IMR-90 (cell line): Measurements from ENCODE around the gene XRCC4. TPM values are rescaled to one million over a fixed set of nuclear protein-coding genes. Genes with fewer than 3 reads are reported as not detected.

Source experiments
- ATAC-seq: fragments of 200-7000 bp; cut with Tn5 transposase; 2 replicates; pipeline ENCODE4 v1.9.1; 2020; ENCODE audit warnings: low read depth, mild to moderate bottlenecking, moderate library complexity
- BruUV-seq: library from RNA; stranded (reverse); fragments of 400-500 nt; replicated peaks from 2 replicates; lab custom pipeline; 2021; lab: Mats Ljungman, UMichigan
- CTCF ChIA-PET: fragments of 300-600 bp; formaldehyde crosslinking; extraction: SDS; loops from one replicate; lab custom pipeline; 2021; ENCODE audit warnings: antibody characterized with exemption; lab: Yijun Ruan, JAX
- POLR2A ChIA-PET: fragments of 300-600 bp; sonication (Branson Sonifier 250); formaldehyde crosslinking; loops from one replicate; lab custom pipeline; 2022; ENCODE audit warnings: antibody characterized with exemption; ENCODE audit not compliant: unreplicated experiment; lab: Charles Lee
- DNase-seq: peaks from one replicate; pipeline ENCODE4 v3.0.0; 2013
- H2AFZ ChIP-seq: replicated peaks from 2 replicates; pipeline ENCODE3; 2013; ENCODE audit warnings: low read length, mild to moderate bottlenecking; ENCODE audit not compliant: poor library complexity
- H2AK5ac ChIP-seq: 2 replicates; pipeline ENCODE4 v1.6.1; 2013; ENCODE audit warnings: low read depth, low read length, inconsistent platforms
- H2AK9ac ChIP-seq: replicated peaks from 2 replicates; pipeline ENCODE3; 2013; ENCODE audit warnings: mild to moderate bottlenecking, low read depth, low read length, moderate library complexity; ENCODE audit not compliant: poor library complexity
- H2BK120ac ChIP-seq: 2 replicates; pipeline ENCODE4 v1.6.1; 2013; ENCODE audit warnings: low read depth, low read length, inconsistent platforms
- H2BK15ac ChIP-seq: 3 replicates; pipeline ENCODE4 v1.6.1; 2013; ENCODE audit warnings: low read depth, low read length, inconsistent platforms
- H2BK20ac ChIP-seq: 2 replicates; pipeline ENCODE4 v1.6.1; 2013; ENCODE audit warnings: low read depth, mild to moderate bottlenecking, inconsistent platforms, low read length, moderate library complexity
- H2BK5ac ChIP-seq: 2 replicates; pipeline ENCODE4 v1.6.1; 2013; ENCODE audit warnings: mild to moderate bottlenecking, low read depth, low read length, inconsistent platforms; ENCODE audit not compliant: poor library complexity, severe bottlenecking
- H3K14ac ChIP-seq: replicated peaks from 2 replicates; pipeline ENCODE4 v1.6.1; 2013; ENCODE audit warnings: low read depth, low read length, inconsistent platforms
- H3K18ac ChIP-seq: 2 replicates; pipeline ENCODE4 v1.6.1; 2013; ENCODE audit warnings: low read depth, low read length, control low read depth
- H3K23ac ChIP-seq: 2 replicates; pipeline ENCODE4 v1.6.1; 2013; ENCODE audit warnings: low read depth, low read length, inconsistent platforms
- H3K27ac ChIP-seq: 2 replicates; pipeline ENCODE4 v1.5.1; 2013; ENCODE audit warnings: mild to moderate bottlenecking, control low read depth, low read length; ENCODE audit not compliant: insufficient read depth
- H3K27me3 ChIP-seq: 2 replicates; pipeline ENCODE4 v1.6.1; 2013; ENCODE audit warnings: low read length; ENCODE audit not compliant: control insufficient read depth, insufficient read depth
- H3K36me3 ChIP-seq: 2 replicates; pipeline ENCODE4 v1.6.1; 2013; ENCODE audit warnings: low read length, mixed read lengths; ENCODE audit not compliant: control insufficient read depth, insufficient read depth
- H3K4ac ChIP-seq: 2 replicates; pipeline ENCODE4 v1.6.1; 2013; ENCODE audit warnings: low read depth, low read length, inconsistent platforms
- H3K4me1 ChIP-seq: 2 replicates; pipeline ENCODE4 v1.6.1; 2013; ENCODE audit warnings: low read length, mixed read lengths; ENCODE audit not compliant: control insufficient read depth, insufficient read depth
- H3K4me2 ChIP-seq: 2 replicates; pipeline ENCODE4 v1.6.1; 2013; ENCODE audit warnings: low read depth, mild to moderate bottlenecking, control low read depth, low read length, moderate library complexity
- H3K4me3 ChIP-seq: 2 replicates; pipeline ENCODE4 v1.5.1; 2013; ENCODE audit warnings: low read depth, mild to moderate bottlenecking, control low read depth, low read length, moderate library complexity; ENCODE audit not compliant: insufficient read depth
- H3K56ac ChIP-seq: 2 replicates; pipeline ENCODE4 v1.6.1; 2013; ENCODE audit warnings: low read length, inconsistent platforms; ENCODE audit not compliant: insufficient read depth; ENCODE audit errors: extremely low read depth
- H3K79me1 ChIP-seq, 2 experiments: 2 replicates each; pipeline ENCODE4 v1.6.1; 2013; ENCODE audit warnings: low read length in 2 of 2, inconsistent platforms in 1 of 2, low read depth in 1 of 2
- H3K9ac ChIP-seq: 2 replicates; pipeline ENCODE4 v1.6.1; 2013; ENCODE audit warnings: low read depth, low read length, control low read depth
- H3K9me1 ChIP-seq: 2 replicates; pipeline ENCODE4 v1.6.1; 2013; ENCODE audit warnings: low read length, inconsistent platforms; ENCODE audit not compliant: insufficient read depth
- H3K9me3 ChIP-seq: 2 replicates; pipeline ENCODE4 v1.6.1; 2013; ENCODE audit warnings: low read length; ENCODE audit not compliant: control insufficient read depth, insufficient read depth
- H4K20me1 ChIP-seq: 2 replicates; pipeline ENCODE4 v1.6.1; 2013; ENCODE audit warnings: low read length, inconsistent platforms; ENCODE audit not compliant: insufficient read depth
- H4K5ac ChIP-seq: 2 replicates; pipeline ENCODE4 v1.6.1; 2013; ENCODE audit warnings: mild to moderate bottlenecking, low read depth, low read length, control low read depth
- H4K8ac ChIP-seq, 2 experiments: 2 replicates each; pipeline ENCODE4 v1.6.1; 2013; ENCODE audit warnings: low read depth in 2 of 2, low read length in 2 of 2, control low read depth in 1 of 2, inconsistent platforms in 1 of 2
- H4K91ac ChIP-seq: 2 replicates; pipeline ENCODE4 v1.6.1; 2013; ENCODE audit warnings: low read depth, low read length, inconsistent platforms; ENCODE audit not compliant: insufficient read depth
- BHLHE40 ChIP-seq: fragments of 150-350 bp; IDR thresholded peaks from 2 replicates; pipeline ENCODE4 v1.6.1; 2016; ENCODE audit warnings: mild to moderate bottlenecking, low read depth, low read length
- CEBPB ChIP-seq: IDR thresholded peaks from 2 replicates; pipeline ENCODE4 v1.6.1; 2012; ENCODE audit warnings: low read depth, low read length, improper control_type of control experiment
- CHD1 ChIP-seq: IDR thresholded peaks from 2 replicates; pipeline ENCODE4 v1.6.1; 2012; ENCODE audit warnings: low read depth, low read length, improper control_type of control experiment
- ELK1 ChIP-seq: fragments of 150-350 bp; IDR thresholded peaks from 2 replicates; pipeline ENCODE4 v1.6.1; 2016; ENCODE audit warnings: low read depth, mild to moderate bottlenecking, low read length, moderate library complexity, borderline replicate concordance
- FOS ChIP-seq: fragments of 150-350 bp; IDR thresholded peaks from 2 replicates; pipeline ENCODE4 v1.6.1; 2016; ENCODE audit warnings: low read depth, low read length
- MAFK ChIP-seq: IDR thresholded peaks from 2 replicates; pipeline ENCODE4 v1.6.1; 2012; ENCODE audit warnings: low read depth, low read length, improper control_type of control experiment
- MAZ ChIP-seq: IDR thresholded peaks from 2 replicates; pipeline ENCODE4 v1.6.1; 2012; ENCODE audit warnings: low read depth, mild to moderate bottlenecking, low read length, improper control_type of control experiment, moderate library complexity, borderline replicate concordance
- MXI1 ChIP-seq: IDR thresholded peaks from 2 replicates; pipeline ENCODE4 v1.6.1; 2012; ENCODE audit warnings: low read depth, mild to moderate bottlenecking, low read length, moderate library complexity, borderline replicate concordance
- NFE2L2 ChIP-seq: fragments of 150-350 bp; IDR thresholded peaks from 2 replicates; pipeline ENCODE4 v1.6.1; 2016; ENCODE audit warnings: low read depth, mild to moderate bottlenecking, low read length
- POLR2A ChIP-seq: IDR thresholded peaks from 2 replicates; pipeline ENCODE4 v1.6.1; 2012; ENCODE audit warnings: mild to moderate bottlenecking, low read depth, low read length
- RAD21 ChIP-seq: IDR thresholded peaks from 2 replicates; pipeline ENCODE4 v1.6.1; 2012; ENCODE audit warnings: low read length, improper control_type of control experiment
- RCOR1 ChIP-seq: IDR thresholded peaks from 2 replicates; pipeline ENCODE4 v1.6.1; 2012; ENCODE audit warnings: mild to moderate bottlenecking, low read length, improper control_type of control experiment; ENCODE audit not compliant: insufficient replicate concordance
- RFX5 ChIP-seq: IDR thresholded peaks from 2 replicates; pipeline ENCODE4 v1.8.0; 2012; ENCODE audit warnings: low read depth, mild to moderate bottlenecking, low read length, moderate library complexity
- SMC3 ChIP-seq: fragments of 150-350 bp; IDR thresholded peaks from 2 replicates; pipeline ENCODE4 v1.6.1; 2016; ENCODE audit warnings: low read depth, mild to moderate bottlenecking, antibody characterized with exemption, low read length, moderate library complexity
- USF2 ChIP-seq: fragments of 150-350 bp; IDR thresholded peaks from 2 replicates; pipeline ENCODE4 v1.6.1; 2017; ENCODE audit warnings: mild to moderate bottlenecking, antibody characterized with exemption, low read length, low read depth
- WGBS, 2 experiments: methylation state at CpG; one replicate each; pipeline versions ENCODE4 v1.1.5 to v1.1.7; 2013; ENCODE audit warnings: missing lambda C conversion rate in 2 of 2; ENCODE audit not compliant: insufficient read length in 1 of 2; ENCODE audit errors: extremely low coverage in 2 of 2; 5-methylcytosine and 5-hydroxymethylcytosine counted together
- dilution Hi-C: fragments of 300-500 bp; cut with HindIII; formaldehyde crosslinking; loops from one replicate; pipeline ENCODE4 v1.14.3; 2018; ENCODE audit warnings: low sequenced_read_pairs; ENCODE audit not compliant: unreplicated experiment
- in situ Hi-C: fragments of 300-500 bp; cut with MboI; formaldehyde crosslinking; loops from 3 replicates; pipeline ENCODE4 v1.14.3; 2019; ENCODE audit warnings: low sequenced_read_pairs, inconsistent platforms, mixed read lengths
- intact Hi-C: fragments of 100-400 bp; cut with micrococcal nuclease; formaldehyde crosslinking; loops from 2 replicates; pipeline ENCODE4 v1.10.0; 2022
- polyA plus RNA-seq, 3 experiments: library from polyadenylated mRNA; depleted of rRNA; stranded (reverse); fragments of >200 nt; gene quantifications; 2 replicates each; pipeline ENCODE4 v1.2.3, GENCODE V29; 2012; ENCODE audit warnings: low replicate concordance in 1 of 3
- total RNA-seq: library from RNA; depleted of rRNA; stranded (reverse); fragments of >200 nt; gene quantifications from 2 replicates; pipeline ENCODE4 v1.2.3, GENCODE V29; 2012

The XRCC4 gene
- total and polyA plus RNA-seq, 2 of the 4 experiments (the other 2 are of a cell fraction), result 3.5 to 4.7 TPM

GRCh38 chr5:83337453-83338035, 260.2 kb downstream of the XRCC4 start:
- Histone ChIP-seq H3K9ac (no peak overlapping the region), H3K9me1 (no peaks in the 10 kb centered on the region), H2AFZ (no peak overlapping the region), H3K4me3 (no peak overlapping the region), H2BK20ac (no peak overlapping the region), H4K20me1 (no peaks in the 10 kb centered on the region), H3K4ac (no peak overlapping the region), H4K8ac (no peak overlapping the region), H3K4me2 (no peak overlapping the region), H3K27me3 (no peaks in the 10 kb centered on the region), H3K14ac (no peak overlapping the region; the same call in 1 of the 2 replicates), H4K5ac (no peak overlapping the region), H2AK5ac (no peak overlapping the region), H3K56ac (no peak overlapping the region), H3K4me1 (no peaks in the 10 kb centered on the region), H3K36me3 (no peaks in the 10 kb centered on the region), H4K91ac (no peak overlapping the region), H3K9me3 (no peaks in the 10 kb centered on the region), H3K23ac (no peak overlapping the region), H2BK5ac (no peak overlapping the region), H3K79me1 (no peaks in the 10 kb centered on the region), H2AK9ac (no peak overlapping the region), H2BK120ac (no peak overlapping the region), H2BK15ac (no peak overlapping the region; the same call in 2 of the 3 replicates), H3K27ac (no peak overlapping the region), H3K18ac (no peak overlapping the region)
- no CpG with 5 or more reads among the region's 4 CpGs for WGBS, 2 experiments
- dilution Hi-C loops, result no loop called here
- peak; percentile 58 for DNase-seq
- intact Hi-C loops, result no loop called here
- TF ChIP-seq BHLHE40 (no peak), RCOR1 (no peak), CEBPB (no peak), NFE2L2 (no peak), MAZ (no peak), POLR2A (no peak), SMC3 (no peak), MAFK (no peak), RAD21 (no peak), USF2 (no peak), CHD1 (no peak), ELK1 (no peak), FOS (no peak), MXI1 (no peak), RFX5 (no peak)
- ATAC-seq, result no peak
- ChIA-PET CTCF (interaction anchor here (0.5 kb wide), 1 partner anchor 154 kb away, joined by 5 read pairs; no protein-coding TSS in a partner anchor), POLR2A (no interaction called here)
- in situ Hi-C loops, result no loop called here
- no TSS peak for BruUV-seq
